ENCODE measurements around the gene LRRC38.

- no peak for TF ChIP-seq RAD21 (IDR thresholded peaks at IDR 0.05; ENCODE audit: low read depth)
- TF ChIP-seq, protein P1, sequence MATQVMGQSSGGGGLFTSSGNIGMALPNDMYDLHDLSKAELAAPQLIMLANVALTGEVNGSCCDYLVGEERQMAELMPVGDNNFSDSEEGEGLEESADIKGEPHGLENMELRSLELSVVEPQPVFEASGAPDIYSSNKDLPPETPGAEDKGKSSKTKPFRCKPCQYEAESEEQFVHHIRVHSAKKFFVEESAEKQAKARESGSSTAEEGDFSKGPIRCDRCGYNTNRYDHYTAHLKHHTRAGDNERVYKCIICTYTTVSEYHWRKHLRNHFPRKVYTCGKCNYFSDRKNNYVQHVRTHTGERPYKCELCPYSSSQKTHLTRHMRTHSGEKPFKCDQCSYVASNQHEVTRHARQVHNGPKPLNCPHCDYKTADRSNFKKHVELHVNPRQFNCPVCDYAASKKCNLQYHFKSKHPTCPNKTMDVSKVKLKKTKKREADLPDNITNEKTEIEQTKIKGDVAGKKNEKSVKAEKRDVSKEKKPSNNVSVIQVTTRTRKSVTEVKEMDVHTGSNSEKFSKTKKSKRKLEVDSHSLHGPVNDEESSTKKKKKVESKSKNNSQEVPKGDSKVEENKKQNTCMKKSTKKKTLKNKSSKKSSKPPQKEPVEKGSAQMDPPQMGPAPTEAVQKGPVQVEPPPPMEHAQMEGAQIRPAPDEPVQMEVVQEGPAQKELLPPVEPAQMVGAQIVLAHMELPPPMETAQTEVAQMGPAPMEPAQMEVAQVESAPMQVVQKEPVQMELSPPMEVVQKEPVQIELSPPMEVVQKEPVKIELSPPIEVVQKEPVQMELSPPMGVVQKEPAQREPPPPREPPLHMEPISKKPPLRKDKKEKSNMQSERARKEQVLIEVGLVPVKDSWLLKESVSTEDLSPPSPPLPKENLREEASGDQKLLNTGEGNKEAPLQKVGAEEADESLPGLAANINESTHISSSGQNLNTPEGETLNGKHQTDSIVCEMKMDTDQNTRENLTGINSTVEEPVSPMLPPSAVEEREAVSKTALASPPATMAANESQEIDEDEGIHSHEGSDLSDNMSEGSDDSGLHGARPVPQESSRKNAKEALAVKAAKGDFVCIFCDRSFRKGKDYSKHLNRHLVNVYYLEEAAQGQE (IDR thresholded peaks at IDR 0.05; ENCODE audit: low read depth): no peak
- no peak for TF ChIP-seq EP300 (IDR thresholded peaks at IDR 0.05; ENCODE audit: borderline replicate concordance)
- TF ChIP-seq, protein P2, sequence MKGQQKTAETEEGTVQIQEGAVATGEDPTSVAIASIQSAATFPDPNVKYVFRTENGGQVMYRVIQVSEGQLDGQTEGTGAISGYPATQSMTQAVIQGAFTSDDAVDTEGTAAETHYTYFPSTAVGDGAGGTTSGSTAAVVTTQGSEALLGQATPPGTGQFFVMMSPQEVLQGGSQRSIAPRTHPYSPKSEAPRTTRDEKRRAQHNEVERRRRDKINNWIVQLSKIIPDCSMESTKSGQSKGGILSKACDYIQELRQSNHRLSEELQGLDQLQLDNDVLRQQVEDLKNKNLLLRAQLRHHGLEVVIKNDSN (IDR thresholded peaks at IDR 0.05): no peak
- TF ChIP-seq NFIC (IDR thresholded peaks at IDR 0.05): no peak
- TF ChIP-seq YY1 (IDR thresholded peaks at IDR 0.05; ENCODE audit: low read depth): no peak
- TF ChIP-seq, protein P3, sequence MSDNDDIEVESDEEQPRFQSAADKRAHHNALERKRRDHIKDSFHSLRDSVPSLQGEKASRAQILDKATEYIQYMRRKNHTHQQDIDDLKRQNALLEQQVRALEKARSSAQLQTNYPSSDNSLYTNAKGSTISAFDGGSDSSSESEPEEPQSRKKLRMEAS (IDR thresholded peaks at IDR 0.05): no peak
These were observed 14.4 kb downstream of the LRRC38 start for GRCh38 chr1:13499422-13499821.
